ENCODE results near the gene BACE1.

DNA sequence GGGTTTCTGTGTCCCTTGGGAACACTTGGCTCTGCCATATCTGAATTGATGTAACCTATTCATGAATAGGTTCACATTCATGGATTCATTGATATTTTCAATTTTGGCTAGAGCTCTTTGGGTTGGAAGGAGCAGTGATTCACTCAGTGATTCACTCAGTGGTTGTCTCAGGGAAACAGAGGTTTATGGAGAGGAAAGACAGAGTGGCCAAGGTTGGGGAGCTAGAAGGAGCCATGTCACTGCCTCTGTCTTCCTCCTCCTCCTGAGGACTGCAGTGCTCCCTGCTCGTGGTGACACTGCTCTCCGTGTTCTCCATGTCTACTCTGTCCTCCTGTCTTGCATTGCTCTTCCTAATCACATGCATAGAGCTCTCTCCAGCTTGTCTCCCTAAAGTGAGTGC, 29.0 kb upstream of the BACE1 start:
- TF ChIP-seq, protein P1, sequence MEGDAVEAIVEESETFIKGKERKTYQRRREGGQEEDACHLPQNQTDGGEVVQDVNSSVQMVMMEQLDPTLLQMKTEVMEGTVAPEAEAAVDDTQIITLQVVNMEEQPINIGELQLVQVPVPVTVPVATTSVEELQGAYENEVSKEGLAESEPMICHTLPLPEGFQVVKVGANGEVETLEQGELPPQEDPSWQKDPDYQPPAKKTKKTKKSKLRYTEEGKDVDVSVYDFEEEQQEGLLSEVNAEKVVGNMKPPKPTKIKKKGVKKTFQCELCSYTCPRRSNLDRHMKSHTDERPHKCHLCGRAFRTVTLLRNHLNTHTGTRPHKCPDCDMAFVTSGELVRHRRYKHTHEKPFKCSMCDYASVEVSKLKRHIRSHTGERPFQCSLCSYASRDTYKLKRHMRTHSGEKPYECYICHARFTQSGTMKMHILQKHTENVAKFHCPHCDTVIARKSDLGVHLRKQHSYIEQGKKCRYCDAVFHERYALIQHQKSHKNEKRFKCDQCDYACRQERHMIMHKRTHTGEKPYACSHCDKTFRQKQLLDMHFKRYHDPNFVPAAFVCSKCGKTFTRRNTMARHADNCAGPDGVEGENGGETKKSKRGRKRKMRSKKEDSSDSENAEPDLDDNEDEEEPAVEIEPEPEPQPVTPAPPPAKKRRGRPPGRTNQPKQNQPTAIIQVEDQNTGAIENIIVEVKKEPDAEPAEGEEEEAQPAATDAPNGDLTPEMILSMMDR (IDR thresholded peaks at IDR 0.05; ENCODE audit: low read depth, low read length), result no peak
- TF ChIP-seq EZH2phosphoT487 (IDR thresholded peaks at IDR 0.05; ENCODE audit: low read depth), result no peak
